Mesenchymal stem cell (in vitro differentiated cells and primary cell): ENCODE measurements around the gene SLC14A1.

Experiments used
- DNase-seq: peaks from one replicate; pipeline ENCODE4 v3.0.0-alpha.2; 2013
- H2AFZ ChIP-seq: one replicate; pipeline ENCODE4 v1.6.1; 2013; ENCODE audit warnings: low read depth, mild to moderate bottlenecking, control low read depth, inconsistent platforms, low read length, moderate library complexity
- H2AK5ac ChIP-seq: 2 replicates; pipeline ENCODE4 v1.6.1; 2013; ENCODE audit warnings: low read length, moderate library complexity, mild to moderate bottlenecking, inconsistent platforms; ENCODE audit not compliant: severe bottlenecking
- H2BK120ac ChIP-seq: one replicate; pipeline ENCODE4 v1.6.1; 2013; ENCODE audit warnings: low read depth, mild to moderate bottlenecking, inconsistent platforms, low read length, moderate library complexity
- H2BK12ac ChIP-seq, 2 experiments: one replicate each; pipeline ENCODE4 v1.6.1; 2013; ENCODE audit warnings: inconsistent platforms in 2 of 2, low read length in 2 of 2, mild to moderate bottlenecking in 2 of 2, moderate library complexity in 2 of 2, control low read depth in 1 of 2
- H2BK15ac ChIP-seq: one replicate; pipeline ENCODE4 v1.6.1; 2013; ENCODE audit warnings: mild to moderate bottlenecking, low read depth, inconsistent platforms; ENCODE audit not compliant: poor library complexity, severe bottlenecking
- H2BK5ac ChIP-seq: 2 replicates; pipeline ENCODE4 v1.6.1; 2013; ENCODE audit warnings: low read depth, mild to moderate bottlenecking, low read length, control low read depth, inconsistent platforms; ENCODE audit not compliant: poor library complexity, severe bottlenecking
- H3K14ac ChIP-seq, 2 experiments: one replicate each; pipeline ENCODE4 v1.6.1; 2013; ENCODE audit warnings: inconsistent platforms in 2 of 2, low read length in 2 of 2, control low read depth in 1 of 2, mild to moderate bottlenecking in 1 of 2, moderate library complexity in 1 of 2
- H3K18ac ChIP-seq, 2 experiments: one replicate each; pipeline ENCODE4 v1.6.1; 2013; ENCODE audit warnings: inconsistent platforms in 2 of 2, low read length in 2 of 2, control low read depth in 1 of 2, low read depth in 1 of 2, mild to moderate bottlenecking in 1 of 2
- H3K23ac ChIP-seq, 2 experiments: one replicate each; pipeline ENCODE4 v1.6.1; 2013; ENCODE audit warnings: inconsistent platforms in 2 of 2, low read length in 2 of 2, mild to moderate bottlenecking in 2 of 2, moderate library complexity in 2 of 2, control low read depth in 1 of 2
- H3K27ac ChIP-seq: 2 replicates; pipeline ENCODE4 v1.5.1; 2013; ENCODE audit warnings: mild to moderate bottlenecking, moderate library complexity, low read length, control low read depth, inconsistent platforms; ENCODE audit not compliant: poor library complexity, severe bottlenecking
- H3K27me3 ChIP-seq, 2 experiments: 2 replicates each; pipeline versions ENCODE4 v1.6.1 to v1.7.0; 2013; ENCODE audit warnings: low read length in 2 of 2, mild to moderate bottlenecking in 2 of 2, moderate library complexity in 2 of 2, control low read depth in 1 of 2, inconsistent platforms in 1 of 2; ENCODE audit not compliant: control insufficient read depth in 1 of 2, insufficient read depth in 1 of 2
- H3K36me3 ChIP-seq, 2 experiments: 2 replicates each; pipeline versions ENCODE4 v1.6.1 to v1.7.0; 2013; ENCODE audit warnings: low read length in 2 of 2, control low read depth in 1 of 2, inconsistent platforms in 1 of 2, low read depth in 1 of 2, mild to moderate bottlenecking in 1 of 2; ENCODE audit not compliant: insufficient read depth in 2 of 2, control insufficient read depth in 1 of 2
- H3K4ac ChIP-seq, 2 experiments: one replicate each; pipeline ENCODE4 v1.6.1; 2013; ENCODE audit warnings: inconsistent platforms in 2 of 2, low read length in 2 of 2, mild to moderate bottlenecking in 2 of 2, moderate library complexity in 2 of 2, control low read depth in 1 of 2, low read depth in 1 of 2
- H3K4me1 ChIP-seq: 2 replicates; pipeline ENCODE4 v1.6.1; 2013; ENCODE audit warnings: low read depth, low read length, control low read depth; ENCODE audit not compliant: control insufficient read depth, insufficient read depth
- H3K4me2 ChIP-seq: 2 replicates; pipeline ENCODE4 v1.6.1; 2013; ENCODE audit warnings: low read length, mild to moderate bottlenecking, inconsistent platforms; ENCODE audit not compliant: poor library complexity, severe bottlenecking
- H3K4me3 ChIP-seq, 2 experiments: 2 replicates each; pipeline versions ENCODE4 v1.5.1 to v1.7.0; 2013; ENCODE audit warnings: low read length in 2 of 2, mild to moderate bottlenecking in 2 of 2, control low read depth in 1 of 2, low read depth in 1 of 2; ENCODE audit not compliant: insufficient read depth in 1 of 2
- H3K79me1 ChIP-seq: replicated peaks from 2 replicates; pipeline ENCODE4 v1.6.1; 2013; ENCODE audit warnings: mild to moderate bottlenecking, control low read depth, low read length, inconsistent platforms; ENCODE audit not compliant: poor library complexity, severe bottlenecking
- H3K9ac ChIP-seq: 2 replicates; pipeline ENCODE4 v1.7.0; 2013; ENCODE audit warnings: mild to moderate bottlenecking, low read length, moderate library complexity
- H3K9me3 ChIP-seq: 2 replicates; pipeline ENCODE4 v1.7.0; 2013; ENCODE audit warnings: mild to moderate bottlenecking, low read length; ENCODE audit not compliant: control insufficient read depth
- H4K8ac ChIP-seq: one replicate; pipeline ENCODE4 v1.6.1; 2013; ENCODE audit warnings: inconsistent platforms, mild to moderate bottlenecking, low read length, moderate library complexity
- H4K91ac ChIP-seq: one replicate; pipeline ENCODE4 v1.6.1; 2013; ENCODE audit warnings: mild to moderate bottlenecking, low read length, inconsistent platforms
- WGBS: methylation state at CpG from one replicate; pipeline ENCODE4 v1.1.7; 2013; ENCODE audit warnings: mixed read lengths; 5-methylcytosine and 5-hydroxymethylcytosine counted together

Gene SLC14A1

GRCh38 chr18:45727068-45727467, 3.1 kb downstream of the SLC14A1 start:
- Histone ChIP-seq H2AFZ (no peak overlapping the region), H3K14ac (peak overlapping the region in 1 of 2 experiments; percentile 57), H3K79me1 (no peaks in the 10 kb centered on the region), H3K23ac (no peak overlapping the region), H2BK120ac (no peak overlapping the region), H3K27ac (peak overlapping the region; percentile 46), H4K91ac (peak overlapping the region; percentile 0), H2BK12ac (peak overlapping the region; percentile 38 to 95), H2AK5ac (peak overlapping the region; percentile 91), H2BK5ac (no peak overlapping the region), H3K9ac (no peak overlapping the region), H3K4me2 (no peak overlapping the region), H3K36me3 (peaks cover 0 to 22% of the 10 kb centered on the region in 2 experiments), H4K8ac (no peak overlapping the region), H3K4me1 (peaks cover 22% of the 10 kb centered on the region), H3K4me3 (peak overlapping the region in 1 of 2 experiments; percentile 80), H3K18ac (peak overlapping the region; percentile 18 to 69), H3K9me3 (no peaks in the 10 kb centered on the region), H3K27me3 (no peaks in the 10 kb centered on the region), H3K4ac (peak overlapping the region in 1 of 2 experiments; percentile 56), H2BK15ac (peak overlapping the region; percentile 49)
- WGBS: 89% methylated on average over 18 of the region's 18 CpGs
- DNase-seq: no peak

GRCh38 chr18:45728336-45729010, 4.5 kb downstream of the SLC14A1 start:
- no peak overlapping the region for H2BK5ac ChIP-seq
- 77% methylated on average over 1 of the region's 2 CpGs for WGBS

DNA sequence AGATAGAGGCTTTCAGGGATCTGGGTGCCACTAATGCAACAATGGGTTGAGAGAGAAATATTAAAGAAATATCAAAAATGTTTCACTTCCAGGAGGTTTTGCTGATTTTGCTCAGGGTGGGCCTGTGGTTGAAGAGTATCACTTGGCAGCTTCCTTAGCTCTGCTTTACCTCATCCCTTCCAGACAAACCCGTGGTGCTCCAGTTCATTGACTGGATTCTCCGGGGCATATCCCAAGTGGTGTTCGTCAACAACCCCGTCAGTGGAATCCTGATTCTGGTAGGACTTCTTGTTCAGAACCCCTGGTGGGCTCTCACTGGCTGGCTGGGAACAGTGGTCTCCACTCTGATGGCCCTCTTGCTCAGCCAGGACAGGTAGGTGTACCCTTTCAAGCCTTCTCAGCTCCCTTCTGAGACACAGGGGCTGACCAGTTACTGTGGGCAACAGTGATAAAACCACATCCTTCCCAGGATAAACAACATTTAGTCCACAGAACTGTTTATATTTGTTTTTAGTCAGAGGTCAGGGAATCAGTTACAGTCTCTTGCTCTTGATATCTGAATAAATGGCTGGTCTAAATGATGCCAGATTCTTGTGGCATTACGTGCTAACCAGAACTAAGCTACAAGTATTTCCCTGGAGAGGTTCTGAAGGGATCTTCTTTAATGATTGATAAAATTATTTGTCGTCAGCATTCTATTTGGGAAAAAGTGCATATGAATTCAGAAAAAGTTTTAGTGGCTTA, 7.0 kb downstream of the SLC14A1 start:
- no peak overlapping the region for H2AFZ ChIP-seq
- H2BK120ac ChIP-seq: peak overlapping the region; percentile 78
- H4K91ac ChIP-seq: peak overlapping the region; percentile 9
- H3K27me3 ChIP-seq: no peaks in the 10 kb centered on the region
- peak overlapping the region; percentile 86 for H2BK5ac ChIP-seq
- H2AK5ac ChIP-seq: peak overlapping the region; percentile 30
- no peak overlapping the region for H3K4me2 ChIP-seq
- peak overlapping the region; percentile 75 to 94 for H2BK12ac ChIP-seq
- no peak overlapping the region for H4K8ac ChIP-seq
- peak overlapping the region; percentile 69 to 84 for H3K18ac ChIP-seq
- H3K79me1 ChIP-seq: peaks cover 4% of the 10 kb centered on the region
- no peak overlapping the region for H2BK15ac ChIP-seq
- H3K4ac ChIP-seq: peak overlapping the region in 1 of 2 experiments; percentile 94
- peaks cover 16 to 55% of the 10 kb centered on the region in 2 experiments for H3K36me3 ChIP-seq
- peak overlapping the region; percentile 95 for H3K27ac ChIP-seq
- peak; percentile 89 for DNase-seq
- H3K14ac ChIP-seq: no peak overlapping the region
- H3K9ac ChIP-seq: no peak overlapping the region
- no peak overlapping the region for H3K23ac ChIP-seq
- H3K4me3 ChIP-seq: no peak overlapping the region
- peaks cover 21% of the 10 kb centered on the region for H3K4me1 ChIP-seq
- H3K9me3 ChIP-seq: no peaks in the 10 kb centered on the region
- 46% methylated on average over 6 of the region's 6 CpGs for WGBS

More at GRCh38 chr18:45728336-45729010, 4.5 kb downstream of the SLC14A1 start:
- Histone ChIP-seq H3K27me3 (no peaks in the 10 kb centered on the region), H2BK15ac (no peak overlapping the region), H3K4me1 (peaks cover 23% of the 10 kb centered on the region), H3K9me3 (no peaks in the 10 kb centered on the region), H2AFZ (no peak overlapping the region), H2AK5ac (peak overlapping the region; percentile 86), H4K91ac (no peak overlapping the region), H3K79me1 (no peaks in the 10 kb centered on the region), H3K4ac (no peak overlapping the region), H3K18ac (no peak overlapping the region), H3K4me2 (no peak overlapping the region), H3K36me3 (peaks cover 3 to 36% of the 10 kb centered on the region in 2 experiments), H2BK12ac (no peak overlapping the region), H3K4me3 (peak overlapping the region in 1 of 2 experiments; percentile 80), H3K9ac (no peak overlapping the region), H3K23ac (no peak overlapping the region), H4K8ac (no peak overlapping the region), H3K27ac (peak overlapping the region; percentile 53), H2BK120ac (no peak overlapping the region), H3K14ac (no peak overlapping the region)
- no peak for DNase-seq

DNA sequence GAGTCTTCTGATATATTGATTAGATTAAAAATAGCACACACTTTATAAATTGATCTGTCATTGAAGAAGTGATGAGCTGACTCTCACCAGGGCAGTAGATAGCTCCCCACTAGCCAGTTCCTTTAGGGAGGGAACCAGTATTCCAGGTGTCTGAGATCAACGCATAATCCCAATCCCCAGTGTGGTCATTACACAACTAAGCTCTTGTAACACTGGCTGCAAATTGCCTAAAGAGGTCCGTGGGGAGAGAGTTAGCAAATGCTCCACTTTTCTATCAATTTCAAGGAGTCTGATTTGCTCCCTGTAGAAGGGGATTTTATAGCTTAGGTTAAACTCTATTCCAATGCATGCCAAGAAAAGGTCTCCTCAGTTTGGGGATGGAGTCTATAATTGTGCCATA, 7.7 kb downstream of the SLC14A1 start:
- peak; percentile 62 for DNase-seq
- Histone ChIP-seq H4K91ac (no peak overlapping the region), H3K4me2 (no peak overlapping the region), H3K4ac (peak overlapping the region in 1 of 2 experiments; percentile 79), H2AFZ (no peak overlapping the region), H3K79me1 (peaks cover 4% of the 10 kb centered on the region), H4K8ac (peak overlapping the region; percentile 62), H3K27me3 (no peaks in the 10 kb centered on the region), H2AK5ac (peak overlapping the region; percentile 95), H2BK5ac (no peak overlapping the region), H3K4me3 (no peak overlapping the region), H3K9ac (no peak overlapping the region), H2BK120ac (no peak overlapping the region), H2BK12ac (peak overlapping the region in 1 of 2 experiments; percentile 57), H3K4me1 (peaks cover 19% of the 10 kb centered on the region), H3K18ac (peak overlapping the region; percentile 61 to 65), H3K23ac (no peak overlapping the region), H2BK15ac (peak overlapping the region; percentile 76), H3K36me3 (peaks cover 16 to 62% of the 10 kb centered on the region in 2 experiments), H3K27ac (peak overlapping the region; percentile 82), H3K14ac (no peak overlapping the region), H3K9me3 (no peaks in the 10 kb centered on the region)
- WGBS: no CpG with 5 or more reads among the region's 2 CpGs
